OCI-LY3 (cell line): ENCODE results near the gene ST6GALNAC1.

Experiments
- H2AFZ ChIP-seq: fragments of 200-600, 300-600 bp; shearing (Covaris generic); 2 replicates; pipeline ENCODE4 v1.6.0; 2014; ENCODE audit warnings: antibody characterized with exemption, low read depth, low read length
- H3K27ac ChIP-seq: fragments of 200-600, 300-600 bp; sonication (generic); 2 replicates; pipeline ENCODE4 v1.5.1; 2014; ENCODE audit warnings: mild to moderate bottlenecking, low read length, moderate library complexity, mixed read lengths
- H3K27me3 ChIP-seq: fragments of 200-600, 300-600 bp; sonication (generic); 2 replicates; pipeline ENCODE4 v1.6.1; 2014; ENCODE audit warnings: low read depth, low read length, mixed read lengths
- H3K36me3 ChIP-seq: fragments of 200-600, 300-600 bp; sonication (generic); replicated peaks from 2 replicates; pipeline ENCODE3; 2014; ENCODE audit warnings: low read depth, low read length, mixed read lengths
- H3K4me1 ChIP-seq: fragments of 300-600, 200-600 bp; sonication (generic); 2 replicates; pipeline ENCODE4 v1.6.1; 2014; ENCODE audit warnings: low read length, mixed read lengths
- H3K4me2 ChIP-seq: fragments of 200-600, 300-600 bp; sonication (generic); 2 replicates; pipeline ENCODE4 v1.6.1; 2014; ENCODE audit warnings: low read length, mixed read lengths
- H3K4me3 ChIP-seq: fragments of 300-600, 200-600 bp; sonication (generic); 2 replicates; pipeline ENCODE4 v1.5.1; 2014; ENCODE audit warnings: antibody characterized with exemption, mild to moderate bottlenecking, low read length, moderate library complexity
- H3K79me2 ChIP-seq: fragments of 300-600, 200-600 bp; shearing (Covaris generic); 2 replicates; pipeline ENCODE4 v1.6.1; 2014; ENCODE audit warnings: mild to moderate bottlenecking, low read length, mixed read lengths
- H3K9ac ChIP-seq: fragments of 300-600, 200-600 bp; shearing (Covaris generic); 2 replicates; pipeline ENCODE4 v1.6.0; 2014; ENCODE audit warnings: mild to moderate bottlenecking, low read length, moderate library complexity
- H3K9me3 ChIP-seq: fragments of 200-600, 300-600 bp; shearing (Covaris generic); 2 replicates; pipeline ENCODE4 v1.6.1; 2014; ENCODE audit warnings: low read length, mixed read lengths; ENCODE audit not compliant: insufficient read depth
- H4K20me1 ChIP-seq: fragments of 200-600, 300-600 bp; sonication (generic); 2 replicates; pipeline ENCODE4 v1.6.1; 2016; ENCODE audit warnings: low read length, mixed read lengths; ENCODE audit not compliant: insufficient read depth
- EZH2phosphoT487 ChIP-seq: fragments of 200-600 bp; shearing (Covaris generic); IDR thresholded peaks from 2 replicates; pipeline ENCODE4 v1.6.1; 2018; ENCODE audit warnings: antibody characterized with exemption, mixed run types, low read depth
- TF ChIP-seq, protein P1 (sequence below): fragments of 200-600, 300-600 bp; sonication (generic); IDR thresholded peaks from 2 replicates; pipeline ENCODE4 v1.5.1; 2014; ENCODE audit warnings: antibody characterized with exemption, low read length, low read depth

Gene ST6GALNAC1

DNA sequence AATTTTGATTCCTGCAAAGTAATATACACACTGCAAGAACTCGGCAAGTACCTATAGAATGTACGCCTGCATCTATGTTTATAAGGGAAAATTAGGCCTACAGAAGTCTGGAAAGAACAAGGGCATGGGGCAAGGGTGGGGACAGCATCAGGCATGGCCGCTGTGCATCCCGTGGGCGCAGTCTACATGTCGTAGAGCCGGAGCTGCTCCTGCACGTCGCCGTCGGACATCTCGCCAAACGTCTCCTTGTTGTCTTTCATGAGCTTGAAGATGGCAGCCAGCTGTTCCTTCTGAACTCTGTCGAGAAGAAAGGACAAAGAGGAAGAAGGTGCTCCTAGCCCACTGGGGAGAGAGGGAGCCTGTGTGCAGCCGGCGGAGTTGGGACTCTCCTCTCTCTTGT lies 33.8 kb upstream of the ST6GALNAC1 start:
- H3K79me2 ChIP-seq: 0 out of 2 replicates have a peak, but pooled peaks cover under 1% of the 10 kb centered on the region
- no peak overlapping the region for H3K9ac ChIP-seq
- no peaks in the 10 kb centered on the region for H3K36me3 ChIP-seq
- no peaks in the 10 kb centered on the region for H3K27me3 ChIP-seq
- H2AFZ ChIP-seq: no peak overlapping the region
- no peaks in the 10 kb centered on the region for H4K20me1 ChIP-seq
- H3K4me3 ChIP-seq: no peak overlapping the region
- no peak overlapping the region for H3K27ac ChIP-seq
- no peaks in the 10 kb centered on the region for H3K9me3 ChIP-seq
- peaks cover 4% of the 10 kb centered on the region for H3K4me1 ChIP-seq
- TF ChIP-seq, protein P1, sequence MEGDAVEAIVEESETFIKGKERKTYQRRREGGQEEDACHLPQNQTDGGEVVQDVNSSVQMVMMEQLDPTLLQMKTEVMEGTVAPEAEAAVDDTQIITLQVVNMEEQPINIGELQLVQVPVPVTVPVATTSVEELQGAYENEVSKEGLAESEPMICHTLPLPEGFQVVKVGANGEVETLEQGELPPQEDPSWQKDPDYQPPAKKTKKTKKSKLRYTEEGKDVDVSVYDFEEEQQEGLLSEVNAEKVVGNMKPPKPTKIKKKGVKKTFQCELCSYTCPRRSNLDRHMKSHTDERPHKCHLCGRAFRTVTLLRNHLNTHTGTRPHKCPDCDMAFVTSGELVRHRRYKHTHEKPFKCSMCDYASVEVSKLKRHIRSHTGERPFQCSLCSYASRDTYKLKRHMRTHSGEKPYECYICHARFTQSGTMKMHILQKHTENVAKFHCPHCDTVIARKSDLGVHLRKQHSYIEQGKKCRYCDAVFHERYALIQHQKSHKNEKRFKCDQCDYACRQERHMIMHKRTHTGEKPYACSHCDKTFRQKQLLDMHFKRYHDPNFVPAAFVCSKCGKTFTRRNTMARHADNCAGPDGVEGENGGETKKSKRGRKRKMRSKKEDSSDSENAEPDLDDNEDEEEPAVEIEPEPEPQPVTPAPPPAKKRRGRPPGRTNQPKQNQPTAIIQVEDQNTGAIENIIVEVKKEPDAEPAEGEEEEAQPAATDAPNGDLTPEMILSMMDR: no peak
- TF ChIP-seq EZH2phosphoT487: no peak
- H3K4me2 ChIP-seq: no peak overlapping the region

DNA sequence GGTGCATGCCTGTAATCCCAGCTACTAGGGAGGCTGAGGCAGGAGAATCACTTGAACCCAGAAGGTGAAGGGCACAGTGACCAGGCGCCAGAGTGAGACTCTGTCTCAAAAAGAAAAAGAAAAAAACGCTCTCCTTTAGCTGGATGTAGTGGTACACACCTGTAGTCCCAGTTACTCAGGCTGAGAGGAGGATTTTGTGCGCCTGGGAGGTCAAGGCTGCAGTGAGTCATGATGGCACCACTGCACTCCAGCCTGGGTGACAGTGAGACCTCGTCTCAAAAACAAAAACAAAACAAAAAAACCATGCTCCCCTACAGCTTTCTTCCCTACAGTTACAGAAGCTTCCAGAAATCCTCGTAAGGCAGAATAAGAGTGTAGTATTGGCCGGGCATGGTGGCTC lies 33.1 kb upstream of the ST6GALNAC1 start:
- Histone ChIP-seq H3K4me1 (peaks cover 6% of the 10 kb centered on the region), H3K36me3 (no peaks in the 10 kb centered on the region), H3K4me3 (no peak overlapping the region), H2AFZ (no peak overlapping the region), H3K9ac (no peak overlapping the region), H3K27ac (no peak overlapping the region), H4K20me1 (no peaks in the 10 kb centered on the region), H3K79me2 (0 out of 2 replicates have a peak, but pooled peaks cover 2% of the 10 kb centered on the region), H3K9me3 (no peaks in the 10 kb centered on the region), H3K4me2 (no peak overlapping the region), H3K27me3 (no peaks in the 10 kb centered on the region)
- no peak for TF ChIP-seq EZH2phosphoT487
- TF ChIP-seq, protein P1: no peak

DNA sequence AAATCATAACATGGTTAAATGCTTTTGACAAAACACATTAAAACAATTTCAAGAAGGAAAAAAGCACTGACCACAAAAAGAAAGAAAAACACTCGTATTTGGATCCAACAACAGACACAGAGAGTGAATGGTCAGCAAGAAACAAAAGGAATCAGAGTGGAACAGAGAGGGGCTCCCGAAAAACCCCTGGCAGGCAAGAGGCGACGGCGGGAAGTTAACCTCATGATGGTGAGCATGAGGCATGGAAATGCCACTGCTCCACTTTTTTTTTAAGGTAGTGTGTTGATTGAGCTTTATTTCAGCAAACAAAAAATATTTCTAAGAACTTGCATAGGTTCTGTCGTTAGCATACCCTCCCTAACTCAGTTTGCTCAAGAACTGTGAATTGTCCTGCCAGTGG lies 32.1 kb upstream of the ST6GALNAC1 start:
- TF ChIP-seq, protein P1: no peak
- no peak for TF ChIP-seq EZH2phosphoT487
- H3K27ac ChIP-seq: no peak overlapping the region
- no peak overlapping the region for H3K4me2 ChIP-seq
- H4K20me1 ChIP-seq: no peaks in the 10 kb centered on the region
- H3K36me3 ChIP-seq: no peaks in the 10 kb centered on the region
- no peaks in the 10 kb centered on the region for H3K27me3 ChIP-seq
- H2AFZ ChIP-seq: no peak overlapping the region
- H3K79me2 ChIP-seq: 0 out of 2 replicates have a peak, but pooled peaks cover 2% of the 10 kb centered on the region
- H3K9ac ChIP-seq: no peak overlapping the region
- no peak overlapping the region for H3K4me3 ChIP-seq
- no peaks in the 10 kb centered on the region for H3K9me3 ChIP-seq
- peaks cover 13% of the 10 kb centered on the region for H3K4me1 ChIP-seq

DNA sequence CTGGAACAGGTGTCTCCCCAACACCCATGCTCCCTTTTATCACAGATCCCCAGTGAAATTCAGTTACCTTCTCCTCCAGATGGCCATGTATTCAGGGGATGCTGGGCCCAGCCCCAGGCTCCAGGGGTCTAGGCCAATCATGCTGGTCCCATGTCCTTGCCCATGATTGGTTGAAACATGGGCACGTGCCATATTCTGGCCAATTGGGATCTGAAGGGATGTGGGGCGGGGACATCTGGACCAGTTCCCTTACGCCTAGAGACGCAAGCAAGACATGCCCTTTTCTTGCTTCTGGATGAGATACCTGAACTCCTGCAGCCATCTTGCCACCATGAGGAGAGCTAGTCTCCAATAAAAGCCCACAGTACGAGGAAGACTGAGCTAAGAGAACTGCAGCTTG lies 31.0 kb upstream of the ST6GALNAC1 start:
- peaks cover 18% of the 10 kb centered on the region for H3K4me1 ChIP-seq

More for the DNA sequence above, 31.0 kb upstream of the ST6GALNAC1 start:
- Histone ChIP-seq H3K27me3 (no peaks in the 10 kb centered on the region), H3K4me3 (no peak overlapping the region), H3K4me2 (no peak overlapping the region), H3K27ac (no peak overlapping the region), H3K36me3 (no peaks in the 10 kb centered on the region), H3K79me2 (0 out of 2 replicates have a peak, but pooled peaks cover 2% of the 10 kb centered on the region), H3K9me3 (no peaks in the 10 kb centered on the region), H4K20me1 (no peaks in the 10 kb centered on the region), H3K9ac (no peak overlapping the region), H2AFZ (no peak overlapping the region)
- no peak for TF ChIP-seq EZH2phosphoT487
- TF ChIP-seq, protein P1: no peak
